Brain pericyte (primary cell): Measurements from ENCODE around the gene SPEN.

Source experiments
- DNase-seq: peaks from one replicate; pipeline ENCODE4 v3.0.0-alpha.2; 2012; ENCODE audit warnings: low read depth, low spot score

Gene SPEN

DNA sequence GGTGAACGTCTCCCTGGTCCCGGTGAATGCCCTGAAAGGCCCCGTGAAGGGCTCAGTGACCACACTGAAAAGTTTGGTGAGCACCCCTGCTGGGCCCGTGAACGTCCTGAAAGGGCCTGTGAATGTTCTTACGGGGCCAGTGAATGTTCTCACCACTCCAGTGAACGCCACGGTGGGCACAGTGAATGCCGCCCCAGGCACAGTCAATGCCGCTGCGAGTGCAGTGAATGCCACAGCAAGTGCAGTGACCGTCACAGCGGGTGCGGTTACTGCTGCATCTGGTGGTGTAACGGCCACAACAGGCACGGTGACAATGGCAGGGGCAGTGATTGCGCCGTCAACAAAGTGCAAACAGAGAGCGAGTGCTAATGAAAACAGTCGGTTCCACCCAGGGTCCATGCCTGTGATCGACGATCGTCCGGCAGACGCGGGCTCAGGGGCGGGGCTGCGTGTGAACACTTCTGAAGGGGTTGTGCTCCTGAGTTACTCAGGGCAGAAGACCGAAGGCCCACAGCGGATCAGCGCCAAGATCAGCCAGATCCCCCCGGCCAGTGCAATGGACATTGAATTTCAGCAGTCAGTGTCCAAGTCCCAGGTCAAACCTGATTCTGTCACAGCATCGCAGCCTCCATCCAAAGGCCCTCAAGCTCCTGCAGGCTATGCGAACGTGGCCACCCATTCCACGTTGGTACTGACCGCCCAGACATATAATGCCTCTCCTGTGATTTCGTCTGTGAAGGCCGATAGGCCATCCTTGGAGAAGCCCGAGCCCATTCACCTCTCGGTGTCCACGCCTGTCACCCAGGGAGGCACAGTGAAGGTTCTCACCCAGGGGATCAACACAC is 86.9 kb downstream of the SPEN start:
- DNase-seq, result no peak

DNA sequence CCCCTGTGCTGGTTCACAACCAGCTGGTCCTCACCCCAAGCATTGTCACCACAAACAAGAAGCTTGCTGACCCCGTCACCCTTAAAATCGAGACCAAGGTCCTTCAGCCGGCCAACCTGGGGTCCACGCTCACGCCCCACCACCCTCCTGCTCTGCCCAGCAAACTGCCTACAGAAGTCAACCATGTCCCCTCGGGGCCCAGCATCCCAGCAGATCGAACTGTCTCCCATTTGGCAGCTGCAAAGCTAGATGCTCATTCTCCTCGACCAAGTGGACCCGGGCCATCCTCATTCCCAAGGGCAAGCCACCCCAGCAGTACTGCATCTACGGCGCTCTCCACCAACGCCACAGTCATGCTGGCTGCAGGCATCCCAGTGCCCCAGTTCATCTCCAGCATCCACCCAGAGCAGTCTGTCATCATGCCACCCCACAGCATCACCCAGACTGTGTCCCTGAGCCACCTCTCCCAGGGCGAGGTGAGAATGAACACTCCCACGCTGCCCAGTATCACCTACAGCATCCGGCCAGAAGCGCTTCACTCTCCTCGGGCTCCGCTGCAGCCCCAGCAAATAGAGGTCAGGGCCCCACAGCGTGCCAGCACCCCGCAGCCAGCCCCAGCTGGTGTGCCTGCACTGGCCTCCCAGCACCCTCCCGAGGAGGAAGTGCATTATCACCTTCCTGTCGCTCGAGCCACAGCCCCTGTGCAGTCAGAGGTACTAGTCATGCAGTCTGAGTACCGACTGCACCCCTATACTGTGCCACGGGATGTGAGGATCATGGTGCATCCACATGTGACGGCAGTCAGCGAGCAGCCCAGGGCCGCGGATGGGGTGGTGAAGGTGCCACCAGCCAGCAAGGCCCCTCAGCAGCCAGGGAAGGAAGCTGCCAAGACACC is 87.8 kb downstream of the SPEN start:
- DNase-seq, result no peak

DNA sequence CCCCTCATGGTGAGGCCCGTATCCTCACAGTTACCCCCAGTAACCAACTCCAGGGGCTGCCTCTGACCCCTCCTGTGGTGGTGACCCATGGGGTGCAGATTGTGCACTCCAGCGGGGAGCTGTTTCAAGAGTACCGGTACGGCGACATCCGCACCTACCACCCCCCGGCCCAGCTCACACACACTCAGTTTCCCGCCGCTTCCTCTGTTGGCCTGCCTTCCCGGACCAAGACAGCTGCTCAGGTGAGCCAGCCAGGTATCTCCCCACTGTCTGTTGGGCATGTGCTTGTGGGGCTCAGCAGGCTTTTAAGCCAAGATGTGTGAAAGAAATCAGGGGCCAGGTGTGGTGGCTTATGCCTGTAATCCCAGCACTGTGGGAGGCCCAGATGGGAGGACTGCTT is 88.5 kb downstream of the SPEN start:
- no peak for DNase-seq

DNA sequence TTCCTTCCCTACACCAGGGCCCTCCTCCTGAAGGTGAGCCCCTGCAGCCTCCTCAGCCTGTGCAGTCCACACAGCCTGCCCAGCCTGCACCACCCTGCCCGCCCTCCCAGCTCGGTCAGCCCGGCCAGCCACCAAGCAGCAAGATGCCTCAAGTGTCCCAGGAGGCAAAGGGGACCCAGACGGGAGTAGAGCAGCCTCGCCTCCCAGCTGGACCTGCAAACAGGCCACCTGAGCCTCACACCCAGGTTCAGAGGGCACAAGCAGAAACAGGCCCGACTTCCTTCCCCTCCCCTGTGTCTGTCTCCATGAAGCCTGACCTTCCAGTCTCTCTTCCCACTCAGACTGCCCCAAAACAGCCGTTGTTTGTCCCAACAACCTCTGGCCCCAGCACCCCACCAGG is 89.6 kb downstream of the SPEN start:
- DNase-seq, result no peak

DNA sequence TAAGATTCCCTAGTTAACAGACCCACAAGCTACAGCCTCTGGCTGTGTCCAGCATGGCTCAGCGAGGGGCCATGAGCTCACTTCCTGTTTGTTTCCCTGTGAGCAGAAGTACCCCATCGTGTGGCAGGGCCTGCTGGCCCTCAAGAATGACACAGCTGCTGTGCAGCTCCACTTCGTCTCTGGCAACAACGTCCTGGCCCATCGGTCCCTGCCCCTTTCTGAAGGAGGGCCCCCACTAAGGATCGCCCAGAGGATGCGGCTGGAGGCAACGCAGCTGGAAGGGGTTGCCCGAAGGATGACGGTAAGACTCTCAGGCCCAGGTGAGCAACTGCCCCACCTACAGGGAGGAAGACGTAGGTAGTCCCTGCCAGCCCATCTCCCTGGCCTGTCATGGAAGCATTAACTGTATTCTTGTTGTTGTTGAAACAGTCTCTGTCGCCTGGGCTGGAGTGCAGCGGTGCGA is 90.2 kb downstream of the SPEN start:
- no peak for DNase-seq

DNA sequence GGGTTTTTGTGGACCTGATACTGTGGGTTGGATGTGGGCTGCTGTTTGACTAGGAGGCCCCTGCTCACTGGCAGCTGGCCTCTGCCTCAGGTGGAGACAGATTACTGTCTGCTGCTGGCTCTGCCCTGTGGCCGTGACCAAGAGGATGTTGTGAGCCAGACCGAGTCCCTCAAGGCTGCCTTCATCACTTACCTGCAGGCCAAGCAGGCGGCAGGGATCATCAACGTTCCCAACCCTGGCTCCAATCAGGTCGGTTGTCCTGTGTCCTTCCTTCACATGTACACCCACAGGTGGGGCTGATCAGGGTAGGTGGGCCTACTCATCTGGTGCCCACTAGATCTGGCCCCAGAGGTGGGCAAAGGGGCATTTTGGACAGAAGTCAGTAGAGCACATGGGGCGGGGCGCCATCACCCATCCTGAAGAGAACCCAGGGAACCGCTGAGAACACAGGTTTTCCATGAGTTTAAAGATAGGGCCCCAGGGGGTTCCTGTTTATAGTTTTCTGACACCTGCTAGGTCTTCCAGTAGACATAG is 91.2 kb downstream of the SPEN start:
- DNase-seq, result no peak

DNA sequence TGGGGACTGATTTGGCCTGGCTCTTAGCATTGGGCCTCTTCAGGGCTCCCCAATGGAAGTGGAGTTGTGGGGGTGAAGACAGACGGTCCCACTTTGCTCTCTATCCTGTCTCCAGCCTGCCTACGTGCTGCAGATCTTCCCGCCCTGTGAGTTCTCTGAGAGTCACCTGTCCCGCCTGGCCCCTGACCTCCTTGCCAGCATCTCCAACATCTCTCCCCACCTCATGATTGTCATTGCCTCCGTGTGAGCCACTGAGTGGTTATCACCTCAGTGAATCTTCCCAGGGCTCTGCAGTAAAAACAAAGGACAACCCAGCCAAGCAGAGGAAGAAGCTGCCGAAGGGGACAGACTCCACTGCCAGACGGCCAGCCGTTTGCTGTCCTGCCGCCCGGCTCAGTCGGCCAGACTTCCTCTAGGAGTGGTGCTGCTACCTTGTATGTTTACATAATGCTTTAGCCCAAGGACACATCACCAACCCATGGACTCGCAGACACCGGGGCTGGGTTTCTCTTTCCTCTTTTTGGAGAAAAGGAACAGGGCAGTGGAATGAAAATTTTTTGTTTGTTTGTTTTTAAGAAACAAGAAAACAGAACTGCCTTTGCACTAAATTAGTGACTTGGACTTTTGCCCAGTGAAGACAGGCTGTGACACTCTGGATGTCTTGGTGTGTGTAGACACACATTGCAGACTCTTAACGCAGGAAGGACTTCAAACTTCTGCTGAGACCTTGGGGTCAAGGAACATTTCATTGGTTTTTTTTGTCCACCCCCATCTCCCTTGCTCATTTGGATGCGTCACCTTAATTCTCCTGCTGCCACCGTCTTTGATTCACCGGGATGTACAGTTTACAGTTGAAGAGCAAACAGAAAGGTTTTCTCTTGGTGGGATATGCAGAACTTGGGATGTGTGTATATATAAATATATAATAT is 91.9 kb downstream of the SPEN start:
- DNase-seq, result no peak

DNA sequence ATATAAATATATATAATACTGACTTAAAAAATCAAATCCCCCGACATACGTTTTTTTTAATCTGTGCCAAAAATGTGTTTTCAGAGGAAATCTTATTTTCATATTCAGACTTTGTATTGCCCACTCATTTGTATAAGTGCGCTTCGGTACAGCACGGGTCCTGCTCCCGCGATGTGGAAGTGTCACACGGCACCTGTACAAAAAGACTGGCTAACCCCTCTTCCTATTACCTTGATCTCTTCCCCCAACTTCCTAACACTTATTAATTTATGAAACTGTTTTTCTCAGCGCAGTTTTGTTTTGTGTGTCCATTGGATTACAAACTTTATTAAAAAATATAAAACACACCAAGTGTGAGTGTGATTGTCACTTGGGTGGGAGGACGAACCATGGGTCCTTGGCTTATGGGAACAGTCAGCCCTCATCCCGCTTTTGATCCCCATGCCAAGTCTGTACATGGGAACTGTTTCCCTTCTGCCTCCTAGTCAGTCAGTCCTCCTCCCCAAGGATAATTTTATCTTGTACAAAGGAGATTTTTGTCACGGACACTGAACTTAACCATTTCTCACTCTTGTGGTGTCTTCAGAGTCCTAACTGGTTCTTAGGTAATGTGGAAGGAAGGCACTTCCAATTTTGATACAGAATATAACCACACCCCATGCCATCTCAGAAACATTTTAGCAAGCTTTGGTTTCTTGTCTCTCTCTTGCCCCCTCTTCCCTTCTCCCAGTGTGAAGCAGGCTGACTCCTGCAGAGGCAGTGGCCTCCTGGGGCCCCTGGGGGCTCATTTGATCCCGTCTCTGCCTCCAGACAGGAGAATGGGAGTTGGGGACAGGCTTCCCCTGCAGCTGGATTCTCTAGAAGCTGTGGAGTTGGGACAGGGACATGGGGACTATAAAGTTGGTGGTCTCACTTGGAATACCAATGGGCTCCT is 92.9 kb downstream of the SPEN start:
- DNase-seq, result no peak

DNA sequence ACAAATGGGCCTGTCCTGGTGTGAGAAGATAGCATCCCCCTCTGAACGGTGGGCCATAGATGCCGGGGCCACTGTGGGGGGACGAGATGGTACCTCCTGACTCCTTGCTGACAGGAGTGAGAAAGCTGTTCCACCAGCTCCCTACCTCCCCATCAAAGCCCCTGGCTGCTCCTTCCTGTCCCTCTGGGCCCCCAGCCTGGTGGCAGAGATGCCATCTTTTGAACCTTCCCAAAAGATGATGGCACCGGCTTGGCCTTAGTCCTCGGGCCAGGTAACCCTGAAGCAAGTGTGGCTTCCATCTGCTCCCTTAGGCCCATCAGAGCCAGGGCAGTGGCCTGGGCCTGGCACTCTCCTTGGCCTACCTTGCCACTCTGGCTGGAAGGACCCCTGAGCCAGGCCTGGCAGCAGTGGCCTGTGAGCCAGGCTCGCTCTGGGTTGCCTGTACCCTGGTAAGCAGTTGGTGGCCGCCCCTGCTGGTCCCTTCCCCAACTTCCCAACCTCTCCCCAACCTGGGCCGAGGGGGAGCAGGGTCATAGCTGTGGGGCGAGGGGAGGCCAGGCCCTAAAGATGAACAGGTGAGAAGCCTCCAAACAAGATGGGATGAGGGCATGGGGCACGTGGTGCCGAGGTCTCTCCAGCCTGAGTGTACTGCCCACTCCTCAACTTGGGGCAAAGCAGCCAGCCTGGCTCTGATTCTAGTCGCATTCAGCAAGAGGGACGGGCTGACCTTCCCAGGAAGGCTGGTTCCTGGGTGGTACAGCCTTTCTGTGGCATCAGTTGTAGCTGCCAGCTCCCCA is 93.7 kb downstream of the SPEN start:
- no peak for DNase-seq

DNA sequence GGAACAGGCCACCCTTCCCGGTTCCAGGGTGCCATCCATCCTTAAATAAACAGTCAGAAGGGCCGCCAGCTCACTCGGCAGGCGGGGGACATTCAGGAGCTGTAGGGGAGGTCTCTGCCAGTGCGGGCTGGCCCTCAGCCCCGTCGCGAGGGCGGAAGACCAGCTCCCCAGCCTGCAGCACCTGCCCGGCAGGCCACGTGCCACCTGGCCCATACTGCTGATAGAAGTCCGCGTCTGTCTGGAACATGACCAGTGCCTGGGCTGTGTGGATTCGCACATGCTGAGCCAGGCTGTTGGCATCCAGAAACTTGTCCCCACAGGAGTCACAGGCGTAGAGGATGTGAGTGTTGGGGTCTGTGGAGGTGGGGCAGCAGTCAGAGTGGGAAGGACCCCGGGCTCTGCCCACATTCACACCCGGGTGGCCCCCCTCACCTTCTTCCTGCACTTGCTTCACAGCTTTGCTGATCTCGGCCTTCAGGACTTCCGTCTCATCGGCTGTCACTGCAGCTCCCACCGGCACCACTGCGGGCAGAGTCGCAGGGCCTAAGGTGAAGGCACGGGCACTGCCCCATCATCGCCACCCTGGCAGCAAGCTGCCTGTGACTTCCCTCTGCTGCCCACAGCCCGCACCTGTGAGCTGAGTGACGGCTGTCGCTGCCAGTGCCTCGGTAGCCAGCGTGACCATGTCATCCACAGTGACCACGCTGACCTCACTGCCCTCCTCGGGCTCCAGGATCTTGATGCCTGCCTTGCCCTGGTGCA is 94.6 kb downstream of the SPEN start:
- no peak for DNase-seq

DNA sequence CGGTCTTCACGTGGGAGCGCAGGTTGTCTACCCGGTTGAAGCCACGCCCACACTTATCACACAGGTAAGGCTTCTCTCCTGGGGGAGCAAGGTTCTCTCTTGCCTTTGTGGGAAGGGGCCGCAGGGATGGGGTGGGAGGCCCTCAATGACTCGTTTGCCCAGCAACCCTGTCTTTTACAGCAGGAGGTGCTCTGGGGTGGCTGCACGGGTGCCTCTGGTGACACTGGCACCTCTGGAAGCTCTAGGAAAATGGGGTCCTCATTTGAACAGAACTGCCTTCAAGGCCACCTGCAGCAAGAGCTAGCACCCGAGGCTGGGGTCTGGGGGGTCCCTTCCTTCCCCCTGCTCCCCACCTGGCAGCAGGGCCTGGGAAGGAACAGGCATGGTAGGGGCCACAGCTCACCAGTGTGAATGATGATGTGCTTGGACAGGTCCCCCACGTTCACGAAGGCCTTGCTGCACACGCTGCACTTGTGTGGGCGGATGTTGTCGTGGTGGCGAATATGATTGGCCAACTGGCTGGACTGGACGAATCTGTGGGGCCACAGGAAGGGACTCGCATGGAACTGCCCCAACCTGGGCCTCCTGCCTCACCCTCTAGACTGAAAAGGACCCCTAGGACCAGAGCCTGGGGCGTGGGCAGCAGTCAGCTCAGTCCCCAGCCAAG is 95.3 kb downstream of the SPEN start:
- DNase-seq, result no peak

DNA sequence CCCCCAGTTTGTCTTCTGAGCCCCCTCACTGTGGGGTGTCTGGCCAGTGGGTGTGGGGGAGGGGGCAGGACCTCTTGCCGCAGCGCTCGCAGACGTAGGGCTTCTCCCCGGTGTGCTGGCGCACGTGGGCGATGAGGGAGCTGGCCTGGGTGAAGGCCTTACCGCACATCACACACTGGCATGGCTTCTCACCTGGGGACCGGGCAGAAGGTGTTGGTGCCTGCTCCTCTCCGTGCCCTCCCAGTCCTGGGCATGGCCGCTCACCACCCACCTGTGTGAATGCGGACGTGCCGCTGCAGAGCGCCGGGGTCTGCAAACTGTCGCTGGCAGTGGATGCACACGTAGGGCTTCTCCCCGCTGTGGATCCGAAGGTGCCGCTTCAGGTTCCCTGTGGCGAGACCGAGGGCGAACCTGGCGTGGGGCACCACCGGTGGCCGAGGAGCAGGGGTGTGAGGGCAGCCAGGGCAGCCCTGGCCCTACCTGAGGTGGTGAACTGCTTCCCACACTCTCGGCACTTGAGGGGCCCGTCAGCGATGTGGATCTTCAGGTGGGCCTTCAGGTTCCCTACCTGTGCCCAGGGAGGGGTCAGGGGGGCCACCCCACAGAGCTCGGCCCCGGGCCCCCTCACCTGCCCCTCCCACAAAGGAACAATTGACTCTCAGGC is 96.0 kb downstream of the SPEN start:
- no peak for DNase-seq

DNA sequence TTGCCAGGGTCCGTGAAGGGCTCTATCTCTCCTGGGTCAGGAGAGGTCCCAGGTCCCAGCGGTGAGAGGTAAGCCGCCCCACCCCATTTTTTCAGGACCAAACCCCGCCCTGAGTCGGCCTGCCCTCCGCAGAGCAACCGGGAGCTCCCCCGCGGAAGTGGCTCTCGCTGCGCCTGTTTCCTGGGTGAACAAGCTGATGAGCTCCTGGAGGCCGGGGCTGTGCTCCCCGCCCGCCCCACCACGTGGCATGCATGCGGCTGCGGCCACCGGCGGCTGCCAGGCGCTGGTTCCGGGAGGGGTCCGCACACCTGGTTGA is 96.4 kb downstream of the SPEN start:
- DNase-seq, result no peak

DNA sequence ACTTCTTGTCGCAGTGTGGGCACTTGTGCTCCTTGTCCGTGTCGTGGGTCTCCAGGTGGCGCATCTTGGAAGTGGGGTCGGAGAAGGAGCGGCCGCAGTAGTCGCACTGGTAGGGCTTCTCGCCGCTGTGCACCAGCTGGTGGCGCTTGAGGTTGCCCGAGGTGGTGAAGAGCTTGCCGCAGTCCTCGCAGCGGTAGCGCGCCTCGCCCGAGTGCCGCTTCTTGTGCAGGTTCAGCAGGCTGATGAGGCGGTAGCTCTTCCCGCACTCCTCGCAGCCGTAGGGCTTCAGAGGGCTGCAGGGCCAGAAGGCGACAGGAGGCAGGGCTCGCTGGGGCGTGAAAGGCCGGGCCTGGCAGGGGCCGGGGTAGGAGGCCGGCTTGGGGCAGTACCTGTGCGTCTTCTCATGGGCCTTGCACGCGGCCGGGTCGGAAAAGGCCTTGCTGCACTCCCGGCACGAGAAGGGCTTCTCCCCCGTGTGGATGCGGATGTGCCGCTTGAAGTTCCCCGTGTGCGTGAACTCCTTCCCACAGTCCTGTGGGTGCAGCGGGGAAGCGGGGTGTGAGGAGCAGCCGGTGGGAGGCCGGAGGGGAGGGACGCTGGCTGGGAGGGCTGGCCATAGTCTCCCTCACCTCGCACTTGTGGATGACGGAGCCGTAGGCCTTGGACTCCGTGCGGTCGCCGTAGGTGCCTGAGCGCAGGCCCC is 97.0 kb downstream of the SPEN start:
- DNase-seq, result no peak

DNA sequence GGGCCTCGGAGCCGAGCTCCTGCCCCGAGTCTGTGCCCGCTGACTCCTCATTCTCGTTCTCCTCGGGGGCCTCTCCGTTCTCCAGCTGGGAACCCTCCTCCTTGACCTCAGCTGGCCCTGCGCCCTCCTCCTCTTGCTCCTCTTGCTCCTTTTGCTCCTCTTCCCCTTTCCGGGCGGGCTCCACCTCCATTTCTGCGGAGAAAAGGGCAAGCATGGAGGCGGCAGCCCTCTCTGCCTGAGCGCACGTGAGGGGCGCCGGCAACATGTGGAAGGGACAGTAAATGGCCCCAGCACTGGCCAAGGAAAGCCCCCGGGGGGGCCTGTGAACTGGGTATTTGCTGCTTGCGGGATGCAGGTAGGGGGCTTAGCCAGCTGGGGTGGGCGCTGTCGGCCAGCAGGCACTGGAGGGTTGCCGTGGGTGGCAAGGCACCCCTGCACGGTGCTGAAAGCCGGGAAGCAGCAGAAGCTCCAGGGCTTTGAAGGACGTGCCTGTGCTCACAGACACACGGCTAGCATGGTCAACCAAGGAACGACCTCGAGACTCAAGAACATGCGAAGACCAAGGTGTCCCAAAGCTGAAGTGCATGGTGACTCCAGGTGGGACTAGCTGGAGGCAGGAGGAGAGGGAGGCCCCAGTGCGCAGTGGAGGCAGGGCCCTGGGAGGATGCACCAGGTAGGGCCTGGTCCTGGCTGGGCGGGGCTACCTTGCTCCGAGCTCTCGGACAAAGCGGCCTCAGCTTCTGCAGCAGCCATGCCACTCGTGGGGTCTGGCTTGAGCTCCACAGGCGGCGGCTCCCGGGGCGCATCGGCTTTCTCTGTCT is 97.7 kb downstream of the SPEN start:
- no peak for DNase-seq

DNA sequence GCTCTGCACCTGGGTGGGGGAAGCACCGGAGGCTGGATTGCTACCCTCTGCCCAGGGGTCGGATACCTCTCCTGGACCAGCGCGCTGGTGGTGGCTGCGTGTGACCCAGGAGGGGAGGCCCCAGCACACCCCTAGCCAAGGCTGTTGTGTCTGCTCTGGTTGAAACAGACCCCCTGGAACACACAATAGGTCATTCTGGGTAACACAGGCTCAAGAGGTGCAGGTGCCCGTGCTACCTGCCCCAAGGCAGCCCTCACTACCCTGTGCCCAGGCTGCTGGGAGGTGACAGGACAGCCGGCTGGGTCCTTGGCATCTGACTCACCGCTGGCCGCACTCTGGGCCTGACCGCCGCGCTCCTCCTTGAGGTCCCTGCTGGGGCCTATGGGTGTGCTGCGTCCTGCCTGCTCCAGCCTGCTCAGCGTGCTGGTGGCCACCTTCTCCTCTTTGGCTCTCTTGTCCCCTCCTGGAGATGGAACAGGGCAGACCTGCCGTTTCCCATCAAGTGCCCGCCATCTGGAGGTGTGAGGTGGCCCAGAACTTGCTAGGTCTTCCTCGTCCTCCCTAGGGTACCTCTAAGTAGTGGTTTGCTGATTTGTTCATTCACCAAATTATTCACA is 98.4 kb downstream of the SPEN start:
- no peak for DNase-seq
